GM18520 (cell line): Measurements from ENCODE around the gene FXN.

Experiments used
- ATAC-seq: cut with Tn5 transposase; IDR thresholded peaks from one replicate; pipeline ENCODE4 v1.9.1; 2021; ENCODE audit not compliant: unreplicated experiment

FXN gene

DNA sequence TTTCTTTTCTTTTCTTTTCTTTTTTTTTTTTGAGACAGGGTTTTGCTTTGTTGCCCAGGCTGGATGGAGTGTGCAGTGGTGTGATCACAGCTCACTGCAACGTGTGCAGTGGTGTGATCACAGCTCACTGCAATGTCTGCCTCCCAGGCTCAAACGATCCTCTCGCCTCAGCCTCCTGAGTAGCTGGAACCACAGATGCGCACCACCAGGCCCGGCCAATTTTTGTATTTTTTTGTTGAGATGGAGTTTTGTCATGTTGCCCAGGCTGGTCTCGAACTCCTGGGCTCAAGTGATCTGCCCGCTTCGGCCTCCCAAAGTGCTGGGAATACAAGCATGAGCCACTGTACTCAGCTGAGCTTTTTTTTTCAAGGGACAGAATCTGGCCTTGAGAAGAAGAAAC, 101.8 kb downstream of the FXN start:
- ATAC-seq, result no peak

- no peak for ATAC-seq
Measured at GRCh38 chr9:69139596-69139995, 104.0 kb downstream of the FXN start.

DNA sequence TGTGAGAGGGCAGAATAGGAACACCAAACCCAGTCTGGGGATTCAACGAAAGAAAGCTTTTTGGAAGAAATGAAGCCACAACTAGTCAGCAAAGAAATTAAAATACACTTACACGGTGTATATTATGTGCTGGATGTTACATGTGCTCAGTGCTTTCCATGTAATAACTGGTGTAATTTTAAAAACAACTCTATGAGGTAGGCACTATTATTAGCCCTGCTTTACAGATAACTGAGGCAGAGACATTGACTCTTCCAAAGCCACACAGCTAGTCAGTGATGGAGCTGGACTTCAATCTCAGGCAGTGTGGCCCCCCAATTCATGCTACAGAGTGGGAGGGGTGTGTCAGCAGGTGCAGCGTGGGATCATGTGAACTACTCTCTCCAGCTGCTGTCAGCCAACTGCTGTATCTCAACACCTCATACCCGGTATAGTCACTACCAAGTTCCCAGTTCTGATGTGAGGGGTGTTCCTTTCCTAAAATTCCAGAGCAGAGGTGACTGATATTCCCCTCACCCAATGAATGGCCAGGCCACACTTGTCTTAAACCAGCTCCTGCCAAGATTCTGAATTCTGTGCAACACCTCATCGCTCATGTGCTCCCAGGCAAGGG, 104.7 kb downstream of the FXN start:
- ATAC-seq, result no peak

DNA sequence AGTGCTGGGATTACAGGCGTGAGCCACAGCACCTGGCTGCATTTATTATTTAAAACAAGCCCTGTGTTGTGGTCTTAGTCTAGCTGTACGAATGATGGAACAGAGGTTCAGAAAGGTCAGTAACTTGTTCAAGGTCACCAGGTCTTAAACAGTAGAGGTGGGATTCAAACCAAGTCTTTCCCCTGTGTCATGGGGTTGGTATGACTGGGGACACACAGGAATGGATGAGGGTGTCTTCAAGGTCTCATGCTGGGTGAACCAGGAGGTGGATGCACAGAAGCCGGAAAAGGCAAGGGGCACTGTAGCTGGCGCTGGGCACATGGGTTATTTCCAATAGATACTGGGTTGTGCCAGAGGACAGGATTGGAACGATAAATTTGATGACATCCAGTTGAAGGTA, 106.3 kb downstream of the FXN start:
- ATAC-seq, result no peak

GRCh38 chr9:69143291-69143690, 107.7 kb downstream of the FXN start:
- no peak for ATAC-seq

- no peak for ATAC-seq
Measured at GRCh38 chr9:69145144-69145715, 109.7 kb downstream of the FXN start.

- no peak for ATAC-seq
Measured at GRCh38 chr9:69147041-69147834, 111.7 kb downstream of the FXN start.

DNA sequence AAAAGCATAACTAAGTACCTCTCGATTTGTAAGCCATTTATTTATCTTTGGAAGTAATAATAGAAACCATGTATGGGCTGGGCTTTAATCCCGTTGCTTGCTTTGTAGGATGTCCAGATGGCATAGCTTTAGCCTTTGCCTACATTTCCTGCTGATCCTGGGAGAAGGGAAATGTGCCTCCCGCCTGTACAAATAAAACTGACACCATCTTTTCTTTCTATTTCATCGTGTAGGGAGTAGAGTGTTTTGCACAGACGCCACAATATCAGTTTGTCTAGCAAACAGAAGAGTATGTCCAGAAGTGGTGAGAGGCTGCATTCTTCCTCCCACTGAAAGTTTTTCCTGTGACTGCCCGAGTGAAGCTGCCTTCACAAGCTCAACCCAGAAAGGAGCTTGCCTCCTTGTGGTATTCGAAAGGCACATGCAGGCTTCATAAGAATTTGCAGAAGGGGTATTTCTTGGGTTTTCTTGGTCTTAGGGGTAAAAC, 113.8 kb downstream of the FXN start:
- ATAC-seq, result no peak
